Suppressor macrophage treated with lipopolysaccharide for 1 hour (primary cell): ENCODE data around the gene CCDC149.
A peak's percentile ranks its signal among the peaks of the same experiment; 100 is the strongest.

Source experiments
- DNase-seq, 3 donors: peaks; one replicate each; pipeline ENCODE4 v3.0.0-alpha.2; 2020 to 2022

The CCDC149 gene

GRCh38 chr4:24772061-24772705 is 140.7 kb downstream of the CCDC149 start:
- no peak for DNase-seq

GRCh38 chr4:24771241-24771640 is 141.6 kb downstream of the CCDC149 start:
- DNase-seq, result no peak

GRCh38 chr4:24770667-24771066 is 142.2 kb downstream of the CCDC149 start:
- DNase-seq, result no peak

GRCh38 chr4:24770032-24770584 is 142.7 kb downstream of the CCDC149 start:
- peak; percentile 51 to 56 (median 54) for DNase-seq

- DNase-seq, result no peak
These were observed 143.3 kb downstream of the CCDC149 start for GRCh38 chr4:24769571-24769970.

GRCh38 chr4:24768604-24769003 is 144.2 kb downstream of the CCDC149 start:
- no peak for DNase-seq

GRCh38 chr4:24768006-24768405 is 144.8 kb downstream of the CCDC149 start:
- no peak for DNase-seq

- no peak for DNase-seq
These were observed 147.4 kb downstream of the CCDC149 start for GRCh38 chr4:24765376-24765988.

GRCh38 chr4:24764345-24764744 is 148.5 kb downstream of the CCDC149 start:
- DNase-seq, result peak; percentile 76 to 85 (median 80)

GRCh38 chr4:24763631-24764297 is 149.1 kb downstream of the CCDC149 start:
- no peak for DNase-seq
